LNCaP clone FGC (cell line): Measurements from ENCODE around the gene NOD2.

ENCODE experiments used
- DNase-seq: peaks from one replicate; pipeline ENCODE4 v3.0.0-alpha.2; 2011; ENCODE audit warnings: low read depth
- H3K4me3 ChIP-seq: 2 replicates; pipeline ENCODE4 v1.5.1; 2011; ENCODE audit warnings: mild to moderate bottlenecking, low read depth, low read length, control low read depth
- TF ChIP-seq, protein P1 (sequence below): IDR thresholded peaks from 2 replicates; pipeline ENCODE4 v1.5.1; 2012; ENCODE audit warnings: mild to moderate bottlenecking; ENCODE audit not compliant: control insufficient read depth, insufficient read depth; ENCODE audit errors: extremely low read depth

NOD2 gene

DNA sequence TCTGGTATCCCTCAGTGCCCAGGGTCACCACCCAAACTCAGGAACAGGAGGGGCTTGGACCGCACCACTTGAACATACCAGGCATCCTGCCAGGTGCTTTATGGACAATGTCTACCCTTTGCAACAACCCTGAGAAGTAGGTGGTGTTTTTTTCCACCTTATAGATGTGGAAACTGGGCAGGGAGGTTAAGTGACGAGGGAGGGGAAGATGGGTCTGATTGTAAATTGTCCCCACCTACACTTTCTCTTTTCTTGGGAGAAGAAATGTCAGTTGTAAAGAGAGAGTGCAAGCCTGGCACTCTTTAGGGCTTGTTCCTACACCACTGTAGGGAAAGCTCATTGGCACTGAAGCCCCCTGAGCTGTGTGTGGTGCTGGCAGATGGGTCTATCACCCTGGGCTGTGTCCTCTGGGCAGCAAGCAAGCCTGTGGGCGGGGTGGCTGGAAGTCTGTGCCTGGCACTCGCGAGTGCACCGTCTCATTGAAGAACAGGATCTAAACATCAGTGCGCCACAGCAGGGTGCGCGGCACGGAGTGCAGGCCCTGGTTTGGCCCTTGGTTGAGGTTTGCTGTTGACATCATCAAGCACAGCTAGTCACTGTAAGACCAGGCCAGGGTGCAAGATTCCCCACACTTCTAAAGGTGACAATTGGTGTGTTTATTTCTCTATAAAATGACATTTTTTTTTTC is 15.1 kb downstream of the NOD2 start:
- H3K4me3 ChIP-seq, result no peak overlapping the region
- no peak for DNase-seq
- TF ChIP-seq, protein P1, sequence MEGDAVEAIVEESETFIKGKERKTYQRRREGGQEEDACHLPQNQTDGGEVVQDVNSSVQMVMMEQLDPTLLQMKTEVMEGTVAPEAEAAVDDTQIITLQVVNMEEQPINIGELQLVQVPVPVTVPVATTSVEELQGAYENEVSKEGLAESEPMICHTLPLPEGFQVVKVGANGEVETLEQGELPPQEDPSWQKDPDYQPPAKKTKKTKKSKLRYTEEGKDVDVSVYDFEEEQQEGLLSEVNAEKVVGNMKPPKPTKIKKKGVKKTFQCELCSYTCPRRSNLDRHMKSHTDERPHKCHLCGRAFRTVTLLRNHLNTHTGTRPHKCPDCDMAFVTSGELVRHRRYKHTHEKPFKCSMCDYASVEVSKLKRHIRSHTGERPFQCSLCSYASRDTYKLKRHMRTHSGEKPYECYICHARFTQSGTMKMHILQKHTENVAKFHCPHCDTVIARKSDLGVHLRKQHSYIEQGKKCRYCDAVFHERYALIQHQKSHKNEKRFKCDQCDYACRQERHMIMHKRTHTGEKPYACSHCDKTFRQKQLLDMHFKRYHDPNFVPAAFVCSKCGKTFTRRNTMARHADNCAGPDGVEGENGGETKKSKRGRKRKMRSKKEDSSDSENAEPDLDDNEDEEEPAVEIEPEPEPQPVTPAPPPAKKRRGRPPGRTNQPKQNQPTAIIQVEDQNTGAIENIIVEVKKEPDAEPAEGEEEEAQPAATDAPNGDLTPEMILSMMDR, result no peak

DNA sequence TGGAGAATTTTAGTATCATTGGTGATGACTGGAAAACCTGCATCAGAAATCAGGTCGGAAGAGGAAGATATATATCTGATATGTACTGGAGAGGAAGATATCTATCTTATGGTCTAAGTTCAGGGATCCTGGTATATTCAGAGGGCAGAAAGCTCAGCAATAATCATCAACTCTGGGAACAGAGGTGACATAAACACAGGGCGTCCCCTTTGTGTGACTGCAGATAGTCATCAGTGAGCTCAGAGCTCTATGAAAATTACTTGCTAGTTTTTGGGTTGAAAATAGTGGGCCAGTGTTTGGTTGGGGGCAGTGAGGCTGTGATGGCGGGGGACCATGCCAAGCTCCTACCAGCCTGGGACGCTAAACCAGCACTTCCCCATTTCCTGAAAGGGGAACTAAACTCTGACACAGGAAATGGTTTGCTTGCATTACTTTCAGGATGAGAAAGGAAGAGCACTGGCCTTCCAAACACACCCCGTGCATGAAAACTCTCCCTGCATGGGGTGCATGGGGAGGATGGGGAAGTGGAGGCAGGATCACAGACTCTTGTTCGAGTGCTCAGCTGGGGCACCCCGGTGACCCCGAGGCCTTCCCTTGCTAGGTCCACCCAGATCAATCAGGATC is 15.8 kb downstream of the NOD2 start:
- DNase-seq, result no peak
- no peak overlapping the region for H3K4me3 ChIP-seq
- TF ChIP-seq, protein P1, result no peak

DNA sequence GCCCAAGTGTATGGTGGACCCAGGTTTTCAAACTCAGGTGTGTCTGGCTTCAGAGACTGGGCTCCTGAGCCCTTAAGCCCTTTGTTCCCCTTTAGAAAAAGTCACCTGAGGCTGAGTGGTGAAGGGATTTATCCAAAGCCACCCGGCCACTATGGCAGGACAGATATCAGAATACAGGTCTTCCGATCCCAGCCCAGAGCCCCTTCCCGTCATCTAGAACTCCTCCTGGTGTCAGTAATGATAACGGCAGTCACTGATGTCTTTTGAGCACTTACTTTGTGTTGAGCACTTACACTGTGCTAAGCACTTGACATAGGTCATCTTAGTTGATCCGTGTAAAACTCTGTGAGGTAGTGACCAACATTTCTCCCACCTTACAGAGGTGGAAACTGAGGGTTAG is 16.6 kb downstream of the NOD2 start:
- no peak for DNase-seq
- TF ChIP-seq, protein P1, result no peak

DNA sequence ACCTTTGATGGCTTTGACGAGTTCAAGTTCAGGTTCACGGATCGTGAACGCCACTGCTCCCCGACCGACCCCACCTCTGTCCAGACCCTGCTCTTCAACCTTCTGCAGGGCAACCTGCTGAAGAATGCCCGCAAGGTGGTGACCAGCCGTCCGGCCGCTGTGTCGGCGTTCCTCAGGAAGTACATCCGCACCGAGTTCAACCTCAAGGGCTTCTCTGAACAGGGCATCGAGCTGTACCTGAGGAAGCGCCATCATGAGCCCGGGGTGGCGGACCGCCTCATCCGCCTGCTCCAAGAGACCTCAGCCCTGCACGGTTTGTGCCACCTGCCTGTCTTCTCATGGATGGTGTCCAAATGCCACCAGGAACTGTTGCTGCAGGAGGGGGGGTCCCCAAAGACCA is 17.6 kb downstream of the NOD2 start:
- no peak for DNase-seq
- H3K4me3 ChIP-seq, result no peak overlapping the region
- TF ChIP-seq, protein P1, result no peak

More for the DNA sequence above, 16.6 kb downstream of the NOD2 start:
- H3K4me3 ChIP-seq, result no peak overlapping the region

DNA sequence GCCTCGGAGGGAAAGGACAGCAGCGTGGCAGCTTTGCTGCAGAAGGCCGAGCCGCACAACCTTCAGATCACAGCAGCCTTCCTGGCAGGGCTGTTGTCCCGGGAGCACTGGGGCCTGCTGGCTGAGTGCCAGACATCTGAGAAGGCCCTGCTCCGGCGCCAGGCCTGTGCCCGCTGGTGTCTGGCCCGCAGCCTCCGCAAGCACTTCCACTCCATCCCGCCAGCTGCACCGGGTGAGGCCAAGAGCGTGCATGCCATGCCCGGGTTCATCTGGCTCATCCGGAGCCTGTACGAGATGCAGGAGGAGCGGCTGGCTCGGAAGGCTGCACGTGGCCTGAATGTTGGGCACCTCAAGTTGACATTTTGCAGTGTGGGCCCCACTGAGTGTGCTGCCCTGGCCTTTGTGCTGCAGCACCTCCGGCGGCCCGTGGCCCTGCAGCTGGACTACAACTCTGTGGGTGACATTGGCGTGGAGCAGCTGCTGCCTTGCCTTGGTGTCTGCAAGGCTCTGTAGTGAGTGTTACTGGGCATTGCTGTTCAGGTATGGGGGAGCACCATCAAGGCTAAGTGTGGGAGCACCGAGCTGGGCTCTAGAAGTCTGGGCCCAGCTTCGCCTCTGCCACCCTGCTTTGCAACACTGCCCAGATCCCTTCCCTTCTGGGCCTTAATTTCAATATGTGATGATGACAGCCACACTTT is 18.6 kb downstream of the NOD2 start:
- H3K4me3 ChIP-seq, result no peak overlapping the region
- DNase-seq, result no peak
- TF ChIP-seq, protein P1, result no peak

DNA sequence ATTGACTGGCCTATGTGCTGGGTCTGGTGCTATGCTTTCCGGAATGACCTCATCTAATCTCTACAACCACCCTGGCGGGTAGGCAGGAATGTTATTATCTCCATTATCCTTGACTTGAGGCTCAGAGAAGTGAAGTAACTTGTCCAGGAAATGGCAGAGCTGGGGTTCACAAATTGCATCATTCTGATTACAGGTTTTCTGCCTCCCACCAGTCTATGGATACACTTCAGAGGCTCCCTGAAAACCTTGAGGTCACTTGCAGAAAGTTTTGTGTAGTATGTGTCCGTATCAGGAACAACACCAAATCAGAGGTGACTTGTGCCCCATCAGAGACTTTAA is 19.1 kb downstream of the NOD2 start:
- H3K4me3 ChIP-seq, result no peak overlapping the region
- no peak for DNase-seq
- TF ChIP-seq, protein P1, result no peak
